ENCODE measurements around the gene MARCHF10. TPM values are rescaled to one million over a fixed set of nuclear protein-coding genes. Genes with fewer than 3 reads are reported as not detected.

Gene MARCHF10
- total RNA-seq, 4 donors from 2014 or later: 2.1 TPM; not detected in 3

DNA sequence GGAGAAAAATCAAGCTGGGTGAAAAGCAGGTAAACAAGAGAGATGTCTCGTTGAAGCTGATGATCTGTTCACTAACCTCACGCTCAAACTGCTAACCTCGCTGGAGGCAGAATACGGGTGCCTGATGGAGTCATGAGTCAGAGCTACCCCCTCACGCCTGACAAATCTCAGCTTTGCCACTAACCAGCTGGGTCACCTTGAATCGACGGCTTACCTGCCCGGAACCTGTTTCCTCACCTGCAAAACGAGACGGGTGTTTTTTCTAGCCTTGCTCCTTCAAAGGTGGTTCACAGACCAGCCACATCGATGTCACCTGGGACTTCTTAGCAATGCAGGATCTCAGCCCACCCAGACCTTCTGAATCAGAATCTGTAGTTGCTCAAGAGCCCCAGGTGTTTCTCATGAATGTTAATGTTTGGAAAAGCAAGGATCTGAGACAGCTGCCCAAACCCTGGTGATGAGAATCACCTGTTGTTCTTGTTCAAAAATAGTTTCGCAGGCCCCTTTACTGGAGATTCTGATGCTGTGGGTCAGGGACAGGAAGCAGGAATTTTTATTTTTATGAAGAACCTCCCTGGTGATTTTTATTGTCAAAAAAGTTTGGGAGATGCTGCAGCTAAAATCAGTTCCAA lies 56.9 kb downstream of the MARCHF10 start:
- H3K27ac ChIP-seq: no peak overlapping the region

DNA sequence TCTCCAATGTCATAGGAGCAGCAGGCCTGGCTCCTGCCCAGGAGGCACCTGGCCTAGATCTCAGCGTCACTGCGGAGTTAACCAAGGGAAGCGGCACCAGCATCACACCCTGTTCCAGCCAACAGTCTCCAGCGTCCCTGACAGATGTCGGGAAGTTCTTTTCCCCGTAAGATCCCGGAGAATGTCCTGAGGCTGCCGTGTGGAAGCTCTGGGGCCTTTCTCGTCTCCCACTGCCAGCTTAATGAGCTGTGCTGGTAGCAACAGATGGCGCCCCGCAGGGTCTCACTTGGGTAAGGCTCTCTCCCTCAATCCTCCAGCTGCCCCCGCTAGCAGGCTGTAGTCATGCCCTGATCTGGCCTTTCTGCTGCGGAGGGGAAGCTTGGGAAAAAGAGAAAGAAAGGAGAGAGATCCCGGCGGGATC lies 57.5 kb downstream of the MARCHF10 start:
- Histone ChIP-seq H3K9me3 (no peaks in the 10 kb centered on the region), H3K4me1 (no peaks in the 10 kb centered on the region), H3K4me3 (no peak overlapping the region), H3K27ac (no peak overlapping the region), H3K36me3 (no peaks in the 10 kb centered on the region), H3K27me3 (no peaks in the 10 kb centered on the region)
- no peak for TF ChIP-seq POLR2AphosphoS5 (IDR thresholded peaks at IDR 0.05)
- TF ChIP-seq POLR2A (IDR thresholded peaks at IDR 0.05): no peak
- TF ChIP-seq CTCF (IDR thresholded peaks at IDR 0.05): no peak
- TF ChIP-seq EP300 (IDR thresholded peaks at IDR 0.05; ENCODE audit: low read depth): no peak
- 76% methylated on average over 15 of the region's 15 CpGs; no CpG with 5 or more reads in 1 of the 2 donors for WGBS, 2 donors (ENCODE audit: low coverage in 1 of 2)
- DNase-seq: no peak
- intact Hi-C loops (cut with DNase I; ENCODE audit: low total_unique reads) (no loop called here), in situ Hi-C loops (cut with MboI; ENCODE audit: low pct_ligation_motif_present in 1 of 4, low pct_unique_long_range_greater_than_20kb in 1 of 4, low sequenced_read_pairs in 3 of 4) (no loop called here)

More for the DNA sequence above, 56.9 kb downstream of the MARCHF10 start:
- WGBS, 2 donors (ENCODE audit: low coverage in 1 of 2): 72 to 88% methylated on average over 6 to 12 of the region's 12 CpGs
- in situ Hi-C loops (cut with MboI; ENCODE audit: low pct_ligation_motif_present in 1 of 4, low pct_unique_long_range_greater_than_20kb in 1 of 4, low sequenced_read_pairs in 3 of 4): no loop called here
- TF ChIP-seq POLR2A (IDR thresholded peaks at IDR 0.05) (no peak), POLR2AphosphoS5 (IDR thresholded peaks at IDR 0.05) (peak in 1 of 3 donors; percentile 20)
- no peak overlapping the region for H3K4me3 ChIP-seq
- no peak for DNase-seq
- no peaks in the 10 kb centered on the region for H3K9me3 ChIP-seq
- intact Hi-C loops (cut with DNase I; ENCODE audit: low total_unique reads): no loop called here
- H3K27me3 ChIP-seq: no peaks in the 10 kb centered on the region
- H3K36me3 ChIP-seq: no peaks in the 10 kb centered on the region
- H3K4me1 ChIP-seq: no peaks in the 10 kb centered on the region

DNA sequence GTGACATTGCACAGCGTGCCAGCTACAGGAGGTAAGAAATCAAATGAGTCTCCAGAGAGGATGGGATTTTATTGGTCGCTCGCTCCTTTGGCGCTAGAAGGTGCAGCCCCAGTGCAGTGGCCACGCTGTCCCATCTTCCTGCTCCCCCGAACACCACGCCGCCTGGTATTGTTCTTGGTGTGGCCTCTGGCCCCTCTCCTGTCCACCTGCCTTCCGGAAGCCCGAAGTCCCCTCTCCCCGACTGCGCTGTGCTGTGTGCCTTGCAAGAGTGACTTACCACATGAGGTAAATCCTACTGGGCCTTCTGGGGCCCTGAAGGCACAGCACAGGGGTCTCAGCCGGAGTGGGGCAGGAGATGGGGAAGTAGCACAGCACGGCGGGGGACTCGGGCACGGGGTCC lies 58.2 kb downstream of the MARCHF10 start:
- TF ChIP-seq EP300 (IDR thresholded peaks at IDR 0.05; ENCODE audit: low read depth) (no peak), POLR2AphosphoS5 (IDR thresholded peaks at IDR 0.05) (no peak), POLR2A (IDR thresholded peaks at IDR 0.05) (no peak), CTCF (IDR thresholded peaks at IDR 0.05) (no peak)
- in situ Hi-C loops (cut with MboI; ENCODE audit: low pct_ligation_motif_present in 1 of 4, low pct_unique_long_range_greater_than_20kb in 1 of 4, low sequenced_read_pairs in 3 of 4): no loop called here
- no peak for DNase-seq

GRCh38 chr17:62746941-62747340 lies 61.2 kb downstream of the MARCHF10 start:
- Histone ChIP-seq H3K27ac (no peak overlapping the region), H3K9me3 (no peaks in the 10 kb centered on the region), H3K27me3 (no peaks in the 10 kb centered on the region), H3K4me1 (no peaks in the 10 kb centered on the region), H3K36me3 (no peaks in the 10 kb centered on the region), H3K4me3 (no peak overlapping the region)
- TF ChIP-seq POLR2AphosphoS5 (IDR thresholded peaks at IDR 0.05) (no peak), EP300 (IDR thresholded peaks at IDR 0.05; ENCODE audit: low read depth) (no peak), POLR2A (IDR thresholded peaks at IDR 0.05) (no peak), CTCF (IDR thresholded peaks at IDR 0.05) (no peak)
- in situ Hi-C loops (cut with MboI; ENCODE audit: low pct_ligation_motif_present in 1 of 4, low pct_unique_long_range_greater_than_20kb in 1 of 4, low sequenced_read_pairs in 3 of 4): no loop called here
- intact Hi-C loops (cut with DNase I; ENCODE audit: low total_unique reads): no loop called here
- no peak for DNase-seq
- 73 to 81% methylated on average over 8 of the region's 8 CpGs for WGBS, 2 donors (ENCODE audit: low coverage in 1 of 2)

More for the DNA sequence above, 58.2 kb downstream of the MARCHF10 start:
- Histone ChIP-seq H3K9me3 (no peaks in the 10 kb centered on the region), H3K4me1 (no peaks in the 10 kb centered on the region), H3K27ac (no peak overlapping the region), H3K4me3 (no peak overlapping the region), H3K27me3 (no peaks in the 10 kb centered on the region), H3K36me3 (no peaks in the 10 kb centered on the region)
- WGBS, 2 donors (ENCODE audit: low coverage in 1 of 2): 93 to 97% methylated on average over 5 to 17 of the region's 17 CpGs
- intact Hi-C loops (cut with DNase I; ENCODE audit: low total_unique reads): no loop called here

DNA sequence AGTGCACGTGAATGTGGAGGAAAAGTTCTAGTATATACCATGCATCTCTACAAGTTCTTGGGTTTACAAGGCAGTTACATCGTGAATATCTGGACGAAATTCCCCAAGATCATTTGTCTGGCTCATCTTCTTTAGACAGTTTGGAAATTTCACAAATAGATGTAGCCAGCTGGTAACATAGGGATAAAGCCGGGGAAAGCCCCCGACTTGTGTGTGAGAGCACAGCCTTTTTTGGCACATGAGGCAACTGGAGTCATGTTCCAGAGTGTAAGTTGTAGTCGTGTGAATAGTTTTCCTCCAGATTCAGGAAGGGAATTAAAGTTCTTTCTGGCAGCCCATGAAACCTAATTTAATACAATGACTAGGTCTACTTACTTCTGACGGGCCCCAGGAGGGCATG lies 62.3 kb downstream of the MARCHF10 start:
- H3K9me3 ChIP-seq: no peaks in the 10 kb centered on the region
- no peak for TF ChIP-seq POLR2A (IDR thresholded peaks at IDR 0.05)
- no peak for TF ChIP-seq EP300 (IDR thresholded peaks at IDR 0.05; ENCODE audit: low read depth)
- TF ChIP-seq CTCF (IDR thresholded peaks at IDR 0.05): no peak
- no peak for TF ChIP-seq POLR2AphosphoS5 (IDR thresholded peaks at IDR 0.05)
- intact Hi-C loops (cut with DNase I; ENCODE audit: low total_unique reads): no loop called here

More for the DNA sequence above, 62.3 kb downstream of the MARCHF10 start:
- no peaks in the 10 kb centered on the region for H3K36me3 ChIP-seq
- no peak for DNase-seq
- H3K27ac ChIP-seq: no peak overlapping the region
- H3K4me3 ChIP-seq: no peak overlapping the region
- in situ Hi-C loops (cut with MboI; ENCODE audit: low pct_ligation_motif_present in 1 of 4, low pct_unique_long_range_greater_than_20kb in 1 of 4, low sequenced_read_pairs in 3 of 4): no loop called here
- H3K27me3 ChIP-seq: no peaks in the 10 kb centered on the region
- 73 to 93% methylated on average over 3 to 7 of the region's 7 CpGs for WGBS, 2 donors (ENCODE audit: low coverage in 1 of 2)
- no peaks in the 10 kb centered on the region for H3K4me1 ChIP-seq

Measured in transverse colon (tissue), 4 donors.